Measurements from ENCODE around the gene SLC25A19.

SLC25A19 gene

GRCh38 chr17:75289115-75289831 is at the start of gene SLC25A19:
Gene SLC25A19, minus strand, starts transcription at chr17:75289433. Its CDS starts 2,669 bp downstream, at chr17:75286764.
- DNase-seq (ENCODE audit: low spot score), result peak; percentile 91
- TF ChIP-seq, protein P1, sequence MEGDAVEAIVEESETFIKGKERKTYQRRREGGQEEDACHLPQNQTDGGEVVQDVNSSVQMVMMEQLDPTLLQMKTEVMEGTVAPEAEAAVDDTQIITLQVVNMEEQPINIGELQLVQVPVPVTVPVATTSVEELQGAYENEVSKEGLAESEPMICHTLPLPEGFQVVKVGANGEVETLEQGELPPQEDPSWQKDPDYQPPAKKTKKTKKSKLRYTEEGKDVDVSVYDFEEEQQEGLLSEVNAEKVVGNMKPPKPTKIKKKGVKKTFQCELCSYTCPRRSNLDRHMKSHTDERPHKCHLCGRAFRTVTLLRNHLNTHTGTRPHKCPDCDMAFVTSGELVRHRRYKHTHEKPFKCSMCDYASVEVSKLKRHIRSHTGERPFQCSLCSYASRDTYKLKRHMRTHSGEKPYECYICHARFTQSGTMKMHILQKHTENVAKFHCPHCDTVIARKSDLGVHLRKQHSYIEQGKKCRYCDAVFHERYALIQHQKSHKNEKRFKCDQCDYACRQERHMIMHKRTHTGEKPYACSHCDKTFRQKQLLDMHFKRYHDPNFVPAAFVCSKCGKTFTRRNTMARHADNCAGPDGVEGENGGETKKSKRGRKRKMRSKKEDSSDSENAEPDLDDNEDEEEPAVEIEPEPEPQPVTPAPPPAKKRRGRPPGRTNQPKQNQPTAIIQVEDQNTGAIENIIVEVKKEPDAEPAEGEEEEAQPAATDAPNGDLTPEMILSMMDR (IDR thresholded peaks at IDR 0.05; ENCODE audit: extremely low read depth, missing control alignments), result peak; percentile 44

- TF ChIP-seq, protein P1 (IDR thresholded peaks at IDR 0.05; ENCODE audit: extremely low read depth, missing control alignments), result no peak
- DNase-seq (ENCODE audit: low spot score), result no peak
Measured at GRCh38 chr17:75338335-75338734, 49.1 kb upstream of the SLC25A19 start.

DNA sequence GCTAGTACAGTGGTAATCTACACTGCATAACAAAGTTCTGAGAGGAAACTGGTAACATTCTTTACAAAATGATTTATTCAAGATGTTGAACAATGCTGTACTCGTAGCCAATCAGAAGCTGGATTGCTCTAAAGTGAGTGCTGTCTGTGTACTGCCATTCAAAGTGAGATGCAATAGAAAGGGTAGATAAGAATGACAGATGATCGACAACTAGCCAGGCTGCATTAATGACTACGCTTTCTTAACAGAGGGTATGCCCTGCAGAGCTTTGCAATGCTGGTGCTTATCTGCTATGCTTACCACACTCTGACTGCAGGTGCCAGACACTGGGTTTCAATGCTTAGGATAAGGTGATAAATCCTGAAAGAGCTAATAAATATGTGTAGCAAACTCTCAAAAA is 46.1 kb upstream of the SLC25A19 start:
- TF ChIP-seq, protein P1 (IDR thresholded peaks at IDR 0.05; ENCODE audit: extremely low read depth, missing control alignments), result no peak
- no peak for DNase-seq (ENCODE audit: low spot score)

GRCh38 chr17:75334723-75335122 is 45.5 kb upstream of the SLC25A19 start:
- TF ChIP-seq, protein P1 (IDR thresholded peaks at IDR 0.05; ENCODE audit: extremely low read depth, missing control alignments), result no peak
- no peak for DNase-seq (ENCODE audit: low spot score)

GRCh38 chr17:75331671-75332070 is 42.4 kb upstream of the SLC25A19 start:
- no peak for DNase-seq (ENCODE audit: low spot score)
- TF ChIP-seq, protein P1 (IDR thresholded peaks at IDR 0.05; ENCODE audit: extremely low read depth, missing control alignments), result no peak

- DNase-seq (ENCODE audit: low spot score), result no peak
- TF ChIP-seq, protein P1 (IDR thresholded peaks at IDR 0.05; ENCODE audit: extremely low read depth, missing control alignments), result no peak
Measured at GRCh38 chr17:75327757-75328156, 38.5 kb upstream of the SLC25A19 start.

- no peak for DNase-seq (ENCODE audit: low spot score)
- TF ChIP-seq, protein P1 (IDR thresholded peaks at IDR 0.05; ENCODE audit: extremely low read depth, missing control alignments), result no peak
Measured at GRCh38 chr17:75326226-75326848, 37.1 kb upstream of the SLC25A19 start.
